OCI-LY3 (cell line): ENCODE results near the gene CNOT3.
A peak's percentile ranks its signal among the peaks of the same experiment; 100 is the strongest.

Experiments used
- H2AFZ ChIP-seq: fragments of 200-600, 300-600 bp; shearing (Covaris generic); 2 replicates; pipeline ENCODE4 v1.6.0; 2014; ENCODE audit warnings: antibody characterized with exemption, low read depth, low read length
- H3K27ac ChIP-seq: fragments of 200-600, 300-600 bp; sonication (generic); 2 replicates; pipeline ENCODE4 v1.5.1; 2014; ENCODE audit warnings: mild to moderate bottlenecking, low read length, moderate library complexity, mixed read lengths
- H3K27me3 ChIP-seq: fragments of 200-600, 300-600 bp; sonication (generic); 2 replicates; pipeline ENCODE4 v1.6.1; 2014; ENCODE audit warnings: low read depth, low read length, mixed read lengths
- H3K36me3 ChIP-seq: fragments of 200-600, 300-600 bp; sonication (generic); replicated peaks from 2 replicates; pipeline ENCODE3; 2014; ENCODE audit warnings: low read depth, low read length, mixed read lengths
- H3K4me1 ChIP-seq: fragments of 300-600, 200-600 bp; sonication (generic); 2 replicates; pipeline ENCODE4 v1.6.1; 2014; ENCODE audit warnings: low read length, mixed read lengths
- H3K4me2 ChIP-seq: fragments of 200-600, 300-600 bp; sonication (generic); 2 replicates; pipeline ENCODE4 v1.6.1; 2014; ENCODE audit warnings: low read length, mixed read lengths
- H3K4me3 ChIP-seq: fragments of 300-600, 200-600 bp; sonication (generic); 2 replicates; pipeline ENCODE4 v1.5.1; 2014; ENCODE audit warnings: antibody characterized with exemption, mild to moderate bottlenecking, low read length, moderate library complexity
- H3K79me2 ChIP-seq: fragments of 300-600, 200-600 bp; shearing (Covaris generic); 2 replicates; pipeline ENCODE4 v1.6.1; 2014; ENCODE audit warnings: mild to moderate bottlenecking, low read length, mixed read lengths
- H3K9ac ChIP-seq: fragments of 300-600, 200-600 bp; shearing (Covaris generic); 2 replicates; pipeline ENCODE4 v1.6.0; 2014; ENCODE audit warnings: mild to moderate bottlenecking, low read length, moderate library complexity
- H3K9me3 ChIP-seq: fragments of 200-600, 300-600 bp; shearing (Covaris generic); 2 replicates; pipeline ENCODE4 v1.6.1; 2014; ENCODE audit warnings: low read length, mixed read lengths; ENCODE audit not compliant: insufficient read depth
- H4K20me1 ChIP-seq: fragments of 200-600, 300-600 bp; sonication (generic); 2 replicates; pipeline ENCODE4 v1.6.1; 2016; ENCODE audit warnings: low read length, mixed read lengths; ENCODE audit not compliant: insufficient read depth
- EZH2phosphoT487 ChIP-seq: fragments of 200-600 bp; shearing (Covaris generic); IDR thresholded peaks from 2 replicates; pipeline ENCODE4 v1.6.1; 2018; ENCODE audit warnings: antibody characterized with exemption, mixed run types, low read depth
- TF ChIP-seq, protein P1 (sequence below): fragments of 200-600, 300-600 bp; sonication (generic); IDR thresholded peaks from 2 replicates; pipeline ENCODE4 v1.5.1; 2014; ENCODE audit warnings: antibody characterized with exemption, low read length, low read depth

Gene CNOT3

DNA sequence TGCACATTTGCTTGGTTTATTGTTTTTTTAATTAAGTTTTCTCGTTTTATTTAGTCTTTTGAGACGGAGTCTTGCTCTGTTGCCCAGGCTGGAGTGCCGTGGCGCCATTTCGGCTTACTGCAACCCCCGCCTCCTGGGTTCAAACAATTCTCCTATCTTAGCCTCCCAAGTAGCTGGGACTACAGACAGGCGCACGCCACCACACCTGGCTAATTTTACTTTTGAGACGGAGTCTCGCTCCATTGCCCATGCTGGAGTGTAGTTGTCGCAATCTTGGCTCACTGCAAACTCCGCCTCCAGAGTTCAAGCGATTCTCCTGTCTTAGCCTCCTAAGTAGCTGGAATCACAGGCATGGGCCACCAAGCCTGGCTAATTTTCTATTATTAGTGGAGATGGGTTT is 64.4 kb downstream of the CNOT3 start:
- peak overlapping the region; percentile 91 for H3K9ac ChIP-seq
- H3K36me3 ChIP-seq: peaks cover 62% of the 10 kb centered on the region
- TF ChIP-seq EZH2phosphoT487: no peak
- TF ChIP-seq, protein P1, sequence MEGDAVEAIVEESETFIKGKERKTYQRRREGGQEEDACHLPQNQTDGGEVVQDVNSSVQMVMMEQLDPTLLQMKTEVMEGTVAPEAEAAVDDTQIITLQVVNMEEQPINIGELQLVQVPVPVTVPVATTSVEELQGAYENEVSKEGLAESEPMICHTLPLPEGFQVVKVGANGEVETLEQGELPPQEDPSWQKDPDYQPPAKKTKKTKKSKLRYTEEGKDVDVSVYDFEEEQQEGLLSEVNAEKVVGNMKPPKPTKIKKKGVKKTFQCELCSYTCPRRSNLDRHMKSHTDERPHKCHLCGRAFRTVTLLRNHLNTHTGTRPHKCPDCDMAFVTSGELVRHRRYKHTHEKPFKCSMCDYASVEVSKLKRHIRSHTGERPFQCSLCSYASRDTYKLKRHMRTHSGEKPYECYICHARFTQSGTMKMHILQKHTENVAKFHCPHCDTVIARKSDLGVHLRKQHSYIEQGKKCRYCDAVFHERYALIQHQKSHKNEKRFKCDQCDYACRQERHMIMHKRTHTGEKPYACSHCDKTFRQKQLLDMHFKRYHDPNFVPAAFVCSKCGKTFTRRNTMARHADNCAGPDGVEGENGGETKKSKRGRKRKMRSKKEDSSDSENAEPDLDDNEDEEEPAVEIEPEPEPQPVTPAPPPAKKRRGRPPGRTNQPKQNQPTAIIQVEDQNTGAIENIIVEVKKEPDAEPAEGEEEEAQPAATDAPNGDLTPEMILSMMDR: no peak
- H3K9me3 ChIP-seq: no peaks in the 10 kb centered on the region
- H4K20me1 ChIP-seq: peaks cover 58% of the 10 kb centered on the region
- H3K4me3 ChIP-seq: peak overlapping the region; percentile 80
- H2AFZ ChIP-seq: no peak overlapping the region
- H3K79me2 ChIP-seq: peaks cover 77% of the 10 kb centered on the region
- peak overlapping the region; percentile 79 for H3K27ac ChIP-seq
- peak overlapping the region; percentile 99 for H3K4me2 ChIP-seq
- H3K4me1 ChIP-seq: peaks cover 59% of the 10 kb centered on the region
- H3K27me3 ChIP-seq: no peaks in the 10 kb centered on the region

DNA sequence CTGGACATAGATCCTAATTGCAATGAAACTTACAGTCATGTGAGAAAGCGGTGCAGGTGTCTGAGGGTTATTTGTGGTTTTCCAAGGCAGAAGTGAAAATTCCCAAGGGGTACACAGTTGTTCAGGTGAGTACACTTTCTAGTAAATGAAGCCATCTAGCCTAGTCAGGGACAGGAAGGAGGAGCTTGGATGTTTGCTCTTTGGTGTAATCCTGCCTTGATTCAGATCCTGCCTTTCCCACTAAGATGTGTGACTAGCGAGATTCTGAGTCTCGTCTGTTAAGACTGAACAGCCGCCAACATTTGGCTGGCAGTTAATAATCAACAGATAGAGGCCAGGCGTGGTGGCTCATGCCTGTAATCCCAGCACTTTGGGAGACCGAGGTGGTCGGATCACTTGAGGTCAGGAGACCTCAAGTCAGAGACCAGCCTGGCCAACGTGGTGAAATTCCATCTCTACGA is 65.6 kb downstream of the CNOT3 start:
- peak overlapping the region; percentile 99 for H3K4me2 ChIP-seq
- peaks cover 71% of the 10 kb centered on the region for H3K36me3 ChIP-seq
- peak overlapping the region; percentile 80 for H3K4me3 ChIP-seq
- TF ChIP-seq, protein P1: no peak
- no peak for TF ChIP-seq EZH2phosphoT487
- no peaks in the 10 kb centered on the region for H3K9me3 ChIP-seq
- H4K20me1 ChIP-seq: peaks cover 70% of the 10 kb centered on the region
- peak overlapping the region; percentile 79 for H3K27ac ChIP-seq
- no peaks in the 10 kb centered on the region for H3K27me3 ChIP-seq
- H3K9ac ChIP-seq: peak overlapping the region; percentile 91
- H2AFZ ChIP-seq: no peak overlapping the region
- H3K4me1 ChIP-seq: peaks cover 71% of the 10 kb centered on the region
- peaks cover 84% of the 10 kb centered on the region for H3K79me2 ChIP-seq

DNA sequence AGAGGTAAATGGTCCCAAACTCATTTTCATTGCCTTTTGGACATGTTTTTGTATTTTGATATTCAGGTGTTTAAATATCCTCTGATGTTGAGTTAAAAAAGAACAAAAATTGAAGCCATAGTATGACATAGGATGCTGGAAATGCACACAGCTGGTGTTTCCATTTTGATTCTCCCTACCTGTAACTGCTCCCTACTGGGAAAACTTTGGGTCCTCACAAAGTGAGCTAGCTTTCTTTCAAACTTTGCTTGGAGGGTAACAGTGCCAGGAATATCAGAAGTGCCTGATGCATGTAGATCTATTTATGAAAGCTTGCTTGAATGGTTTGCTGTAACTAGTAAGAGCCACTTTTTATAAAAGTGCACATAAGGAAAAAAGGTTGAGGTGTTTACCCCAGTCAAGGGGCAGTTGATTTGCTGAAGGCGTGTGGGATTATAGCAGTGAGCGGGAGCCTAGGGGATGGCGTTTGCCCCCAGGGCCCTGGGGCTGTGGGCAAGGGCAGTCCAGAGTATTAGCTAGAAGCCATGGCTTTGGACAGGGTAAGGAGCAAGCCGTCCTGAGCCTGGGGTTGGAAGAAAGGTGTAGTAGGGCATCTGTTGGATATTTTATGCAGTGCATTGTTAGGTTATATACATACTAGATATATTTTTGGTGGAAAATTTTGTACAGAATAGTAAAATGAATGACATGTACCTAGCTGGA is 67.4 kb downstream of the CNOT3 start:
- H4K20me1 ChIP-seq: peaks cover 88% of the 10 kb centered on the region
- peak overlapping the region; percentile 99 for H3K4me2 ChIP-seq
- peaks cover 76% of the 10 kb centered on the region for H3K36me3 ChIP-seq
- TF ChIP-seq, protein P1: no peak
- TF ChIP-seq EZH2phosphoT487: no peak
- H3K27ac ChIP-seq: no peak overlapping the region
- H3K9me3 ChIP-seq: no peaks in the 10 kb centered on the region
- H3K4me3 ChIP-seq: no peak overlapping the region
- no peaks in the 10 kb centered on the region for H3K27me3 ChIP-seq
- peaks cover 81% of the 10 kb centered on the region for H3K79me2 ChIP-seq
- H3K4me1 ChIP-seq: peaks cover 75% of the 10 kb centered on the region
- no peak overlapping the region for H3K9ac ChIP-seq
- no peak overlapping the region for H2AFZ ChIP-seq
